Measurements from ENCODE around the gene C1QTNF6.
A peak's percentile ranks its signal among the peaks of the same experiment; 100 is the strongest.

The C1QTNF6 gene

GRCh38 chr22:37228106-37229011 is 40.3 kb upstream of the C1QTNF6 start:
- Mint-ChIP-seq H3K27ac (peak overlapping the region; percentile 57), H3K36me3 (ENCODE audit: low read depth) (no peaks in the 10 kb centered on the region)
- no peak for DNase-seq

GRCh38 chr22:37226514-37226913 is 38.5 kb upstream of the C1QTNF6 start:
- Mint-ChIP-seq H3K27ac (peak overlapping the region; percentile 27), H3K4me1 (peaks cover 23% of the 10 kb centered on the region), H3K4me3 (no peak overlapping the region), H3K9me3 (peaks cover 3% of the 10 kb centered on the region), H3K27me3 (ENCODE audit: low read depth, poor library complexity) (peaks cover 20% of the 10 kb centered on the region), H3K36me3 (ENCODE audit: low read depth) (no peaks in the 10 kb centered on the region)
- TF ChIP-seq, protein P1, sequence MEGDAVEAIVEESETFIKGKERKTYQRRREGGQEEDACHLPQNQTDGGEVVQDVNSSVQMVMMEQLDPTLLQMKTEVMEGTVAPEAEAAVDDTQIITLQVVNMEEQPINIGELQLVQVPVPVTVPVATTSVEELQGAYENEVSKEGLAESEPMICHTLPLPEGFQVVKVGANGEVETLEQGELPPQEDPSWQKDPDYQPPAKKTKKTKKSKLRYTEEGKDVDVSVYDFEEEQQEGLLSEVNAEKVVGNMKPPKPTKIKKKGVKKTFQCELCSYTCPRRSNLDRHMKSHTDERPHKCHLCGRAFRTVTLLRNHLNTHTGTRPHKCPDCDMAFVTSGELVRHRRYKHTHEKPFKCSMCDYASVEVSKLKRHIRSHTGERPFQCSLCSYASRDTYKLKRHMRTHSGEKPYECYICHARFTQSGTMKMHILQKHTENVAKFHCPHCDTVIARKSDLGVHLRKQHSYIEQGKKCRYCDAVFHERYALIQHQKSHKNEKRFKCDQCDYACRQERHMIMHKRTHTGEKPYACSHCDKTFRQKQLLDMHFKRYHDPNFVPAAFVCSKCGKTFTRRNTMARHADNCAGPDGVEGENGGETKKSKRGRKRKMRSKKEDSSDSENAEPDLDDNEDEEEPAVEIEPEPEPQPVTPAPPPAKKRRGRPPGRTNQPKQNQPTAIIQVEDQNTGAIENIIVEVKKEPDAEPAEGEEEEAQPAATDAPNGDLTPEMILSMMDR (IDR thresholded peaks at IDR 0.05): no peak
- DNase-seq: no peak

More at GRCh38 chr22:37228106-37229011, 40.3 kb upstream of the C1QTNF6 start:
- TF ChIP-seq, protein P1 (IDR thresholded peaks at IDR 0.05): no peak
- Mint-ChIP-seq H3K9me3 (peaks cover 3% of the 10 kb centered on the region), H3K27me3 (ENCODE audit: low read depth, poor library complexity) (peaks cover 23% of the 10 kb centered on the region), H3K4me1 (peaks cover 23% of the 10 kb centered on the region), H3K4me3 (no peak overlapping the region)

GRCh38 chr22:37226087-37226486 is 38.0 kb upstream of the C1QTNF6 start:
- H3K4me1 Mint-ChIP-seq: peaks cover 23% of the 10 kb centered on the region
- H3K36me3 Mint-ChIP-seq (ENCODE audit: low read depth): no peaks in the 10 kb centered on the region
- H3K27ac Mint-ChIP-seq: no peak overlapping the region
- TF ChIP-seq, protein P1 (IDR thresholded peaks at IDR 0.05): no peak
- H3K27me3 Mint-ChIP-seq (ENCODE audit: low read depth, poor library complexity): peaks cover 20% of the 10 kb centered on the region
- no peak for DNase-seq
- H3K9me3 Mint-ChIP-seq: peaks cover 3% of the 10 kb centered on the region
- no peak overlapping the region for H3K4me3 Mint-ChIP-seq

GRCh38 chr22:37225481-37225880 is 37.4 kb upstream of the C1QTNF6 start:
- TF ChIP-seq, protein P1 (IDR thresholded peaks at IDR 0.05): no peak
- peaks cover 3% of the 10 kb centered on the region for H3K9me3 Mint-ChIP-seq
- peaks cover 20% of the 10 kb centered on the region for H3K27me3 Mint-ChIP-seq (ENCODE audit: low read depth, poor library complexity)
- H3K36me3 Mint-ChIP-seq (ENCODE audit: low read depth): no peaks in the 10 kb centered on the region
- H3K4me1 Mint-ChIP-seq: peaks cover 24% of the 10 kb centered on the region
- DNase-seq: no peak
- H3K27ac Mint-ChIP-seq: no peak overlapping the region
- no peak overlapping the region for H3K4me3 Mint-ChIP-seq

- Mint-ChIP-seq H3K9me3 (peaks cover 3% of the 10 kb centered on the region), H3K4me1 (peaks cover 18% of the 10 kb centered on the region), H3K27ac (no peak overlapping the region), H3K4me3 (peak overlapping the region; percentile 16), H3K36me3 (ENCODE audit: low read depth) (no peaks in the 10 kb centered on the region), H3K27me3 (ENCODE audit: low read depth, poor library complexity) (peaks cover 20% of the 10 kb centered on the region)
- TF ChIP-seq, protein P1 (IDR thresholded peaks at IDR 0.05): no peak
- DNase-seq: no peak
Observed at GRCh38 chr22:37224757-37225420, 36.8 kb upstream of the C1QTNF6 start.

All from nephron progenitor cell (in vitro differentiated cells).